CD4-positive, alpha-beta T cell treated with Interleukin-10 for 1 hour (primary cell): ENCODE results near the gene SYT2.

Experiments used
- DNase-seq: peaks from one replicate; pipeline ENCODE4 v3.0.0-alpha.2; 2020

The SYT2 gene

DNA sequence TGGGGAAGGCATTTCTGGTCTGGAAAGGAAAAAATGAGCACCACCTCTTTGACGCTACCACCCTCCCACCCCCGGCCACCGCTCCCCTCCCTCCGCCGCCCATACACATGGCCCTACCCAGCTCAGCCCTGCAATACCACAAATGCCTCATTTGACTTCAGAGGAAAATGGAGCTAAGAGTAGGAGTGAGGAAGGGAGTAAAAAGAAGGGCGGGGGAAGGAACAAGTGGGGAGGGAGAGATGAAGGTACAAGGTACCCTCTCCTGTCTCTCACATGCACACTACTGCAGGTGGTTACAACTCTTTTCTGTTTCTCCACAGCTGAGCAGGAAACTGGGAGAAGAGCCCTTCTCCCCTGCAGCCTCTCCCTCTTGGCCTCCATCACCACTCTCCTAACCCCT, 7.1 kb downstream of the SYT2 start:
- no peak for DNase-seq

GRCh38 chr1:202702088-202702487, 8.2 kb downstream of the SYT2 start:
- DNase-seq = no peak

GRCh38 chr1:202701200-202701599, 9.1 kb downstream of the SYT2 start:
- DNase-seq = no peak

DNA sequence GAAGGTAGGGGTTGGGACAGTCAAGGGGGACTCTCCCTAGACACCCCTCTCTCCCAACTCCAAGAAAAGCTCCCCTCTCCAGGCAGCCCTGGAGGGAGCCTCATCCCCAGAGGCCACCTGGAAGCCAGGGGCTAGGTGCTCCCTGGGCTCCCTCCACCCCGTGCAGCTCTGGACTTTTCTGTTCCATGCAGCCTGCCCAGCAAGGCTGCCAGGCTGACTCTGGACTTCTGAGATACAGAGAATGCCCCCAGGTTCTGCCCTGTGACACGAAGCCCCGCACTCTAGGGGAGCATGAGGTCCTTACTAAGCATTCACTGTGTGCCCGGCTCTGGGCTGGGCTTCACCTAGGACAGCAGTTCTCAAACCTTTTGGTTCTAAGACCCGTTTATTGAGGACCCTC, 10.2 kb downstream of the SYT2 start:
- DNase-seq = no peak

DNA sequence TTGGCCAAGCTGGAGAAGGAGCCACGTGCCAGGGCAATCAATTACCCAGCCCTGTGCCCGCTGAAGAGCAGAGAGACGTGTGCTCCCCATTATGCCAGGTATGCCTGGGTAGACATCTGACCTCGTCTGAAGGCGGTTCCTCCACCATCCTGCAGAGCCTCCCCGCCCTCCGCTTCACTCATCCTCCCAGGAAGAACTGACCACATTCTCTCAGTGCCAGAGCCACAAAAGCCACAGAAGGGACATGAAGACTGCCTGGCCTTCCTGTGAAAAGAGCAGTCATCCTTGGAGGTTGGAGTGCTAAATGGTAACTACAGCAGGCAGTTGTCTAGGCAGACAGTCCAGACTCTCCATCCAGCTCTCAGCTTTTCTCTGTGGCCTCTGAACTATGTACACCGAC, 12.0 kb downstream of the SYT2 start:
- no peak for DNase-seq

DNA sequence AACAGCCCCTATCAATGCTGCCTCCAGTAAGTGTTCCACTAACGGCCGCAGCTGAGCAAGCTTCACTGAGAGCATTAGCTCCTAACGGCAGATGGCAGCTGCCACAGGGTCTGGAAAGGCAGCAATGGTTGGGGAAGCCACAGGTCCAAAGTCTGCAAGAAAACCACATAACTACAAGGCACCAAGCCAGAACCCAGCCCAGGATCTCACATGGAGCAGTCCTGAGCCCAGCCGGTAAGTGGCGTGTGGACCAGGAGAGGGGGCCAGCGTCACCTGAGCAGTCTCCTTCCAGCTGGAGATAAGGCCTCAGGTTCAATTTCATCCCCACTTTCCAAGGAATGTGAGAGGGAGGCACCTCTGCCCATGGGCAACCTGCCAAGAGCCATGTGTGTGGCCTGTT, 13.2 kb downstream of the SYT2 start:
- DNase-seq = no peak

DNA sequence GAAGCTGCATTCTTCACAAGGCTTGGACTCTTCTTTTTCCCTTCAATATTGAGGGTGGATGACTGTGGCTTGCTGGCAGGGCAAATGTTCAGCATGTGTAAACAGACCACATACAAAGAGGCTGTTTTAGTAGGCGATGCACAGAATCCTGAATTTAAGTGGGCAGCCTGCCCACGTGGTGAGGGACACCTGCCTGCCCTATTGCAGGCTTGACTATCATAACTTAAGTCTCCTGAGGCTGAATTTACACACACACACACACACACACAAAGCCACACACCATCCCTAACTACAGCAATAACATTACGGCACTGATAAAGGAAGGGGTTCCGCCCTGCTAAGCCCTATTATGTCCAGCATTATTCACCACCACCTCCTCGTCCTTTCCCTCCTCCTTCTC, 15.9 kb downstream of the SYT2 start:
- DNase-seq = no peak

- peak; percentile 54 for DNase-seq
Observed at GRCh38 chr1:202692959-202693555, 17.2 kb downstream of the SYT2 start.

- DNase-seq = no peak
Observed at GRCh38 chr1:202691816-202692215, 18.4 kb downstream of the SYT2 start.

GRCh38 chr1:202689493-202690342, 20.5 kb downstream of the SYT2 start:
- no peak for DNase-seq

- no peak for DNase-seq
Observed at GRCh38 chr1:202689082-202689481, 21.2 kb downstream of the SYT2 start.

GRCh38 chr1:202688401-202688800, 21.9 kb downstream of the SYT2 start:
- DNase-seq = no peak

DNA sequence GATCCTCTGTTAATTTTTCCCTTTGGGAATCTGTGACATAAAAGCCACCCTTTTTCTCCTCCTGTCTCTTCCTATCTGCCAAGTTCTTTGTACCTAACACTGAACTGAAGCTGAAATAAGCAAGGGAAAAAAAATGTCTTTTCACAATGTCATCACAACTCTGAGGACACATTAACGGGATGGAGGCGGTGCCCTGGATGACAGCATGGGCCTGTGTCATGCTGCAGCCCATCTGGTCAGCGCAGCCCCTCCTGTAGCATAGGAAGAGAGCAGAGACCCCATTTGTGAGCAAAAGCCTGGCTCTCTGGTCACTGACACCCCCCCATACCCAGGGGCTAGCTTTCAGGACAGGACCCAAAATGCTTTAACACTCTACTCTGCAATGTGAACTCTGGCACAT, 22.5 kb downstream of the SYT2 start:
- no peak for DNase-seq

DNA sequence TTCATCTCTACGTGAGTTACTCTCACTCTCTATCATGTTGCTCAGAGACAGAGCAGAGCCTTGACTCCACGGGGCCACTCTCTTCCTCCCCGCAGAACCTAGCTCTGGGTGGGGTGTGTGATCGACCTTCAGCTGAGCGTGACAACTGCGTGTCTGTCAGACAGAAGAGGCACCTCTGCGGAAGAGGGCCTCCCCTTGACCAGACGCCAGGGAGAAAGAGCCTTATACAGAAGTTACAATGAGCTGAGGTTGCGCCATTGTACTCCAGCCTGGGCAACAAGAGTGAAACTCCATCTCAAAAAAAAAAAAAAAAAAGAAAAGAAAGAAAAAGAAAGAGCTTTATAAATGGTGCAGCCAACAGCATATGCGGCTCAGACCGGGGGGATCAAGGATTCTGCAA, 22.9 kb downstream of the SYT2 start:
- DNase-seq = no peak

- DNase-seq = no peak
Observed at GRCh38 chr1:202685641-202686040, 24.6 kb downstream of the SYT2 start.

DNA sequence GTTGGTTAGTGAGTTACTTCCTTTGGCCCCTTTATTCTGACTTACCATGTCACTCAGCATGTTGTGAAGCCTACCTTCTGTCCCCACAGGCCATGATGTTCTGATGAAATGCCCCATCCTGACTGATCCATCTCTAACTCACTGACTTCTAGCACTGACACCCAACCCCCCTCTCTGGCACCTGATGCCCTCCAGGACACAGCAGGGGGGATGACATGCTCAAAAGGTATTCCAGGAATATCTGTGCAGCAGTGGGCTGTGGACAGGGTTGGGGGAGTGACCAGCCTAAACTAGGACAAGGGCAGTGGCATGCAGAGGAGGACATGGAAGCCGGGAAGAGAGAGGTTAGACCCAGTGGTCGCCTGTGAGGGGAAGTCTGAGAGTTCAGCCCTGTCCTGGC, 25.5 kb downstream of the SYT2 start:
- DNase-seq = no peak

GRCh38 chr1:202683029-202683428, 27.2 kb downstream of the SYT2 start:
- DNase-seq = no peak

GRCh38 chr1:202682477-202682876, 27.8 kb downstream of the SYT2 start:
- DNase-seq = no peak

- no peak for DNase-seq
Observed at GRCh38 chr1:202681736-202682420, 28.4 kb downstream of the SYT2 start.

- no peak for DNase-seq
Observed at GRCh38 chr1:202680586-202681352, 29.5 kb downstream of the SYT2 start.

- DNase-seq = no peak
Observed at GRCh38 chr1:202679406-202680177, 30.7 kb downstream of the SYT2 start.

- no peak for DNase-seq
Observed at GRCh38 chr1:202677433-202677832, 32.8 kb downstream of the SYT2 start.

DNA sequence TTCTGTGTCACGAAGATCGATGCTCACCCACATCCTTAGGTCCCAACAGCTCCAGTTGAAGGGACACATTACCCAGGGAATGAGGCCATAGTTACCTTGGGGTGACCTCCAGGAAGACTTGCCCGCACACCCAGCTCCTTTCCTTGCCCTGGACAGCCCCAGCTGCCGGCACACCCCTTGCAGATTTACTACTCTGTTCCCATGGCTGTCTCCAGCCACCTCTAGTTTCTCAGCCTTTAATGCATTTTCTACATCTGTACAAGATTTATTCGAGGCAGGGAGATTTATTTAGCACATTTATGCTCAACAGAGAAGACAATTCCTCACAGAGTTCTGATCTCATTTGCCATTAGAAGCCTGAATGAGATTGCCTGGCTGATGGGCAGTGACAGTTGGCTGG, 36.7 kb downstream of the SYT2 start:
- no peak for DNase-seq
